Activated CD8-positive, alpha-beta memory T cell treated with anti-CD3 and anti-CD28 coated beads for 24 hours (primary cell): ENCODE results near the gene DNASE1L2.
"Not testable (repeated sequence)": the region's sequence is repeated elsewhere in the genome, so short reads cannot be mapped to it uniquely, and the experiment has no call there.

ENCODE experiments used
- DNase-seq: peaks from one replicate; pipeline ENCODE4 v3.0.0-alpha.2; 2020

DNASE1L2 gene

GRCh38 chr16:2236337-2237101, at the start of gene DNASE1L2:
DNASE1L2 (plus strand) TSS chr16:2236444; CDS start chr16:2236817, 373 bp downstream.
- peak; percentile 64 for DNase-seq

GRCh38 chr16:2186505-2186904, 49.7 kb upstream of the DNASE1L2 start:
- no peak for DNase-seq

- DNase-seq: no peak
Observed at GRCh38 chr16:2187212-2187611, 49.0 kb upstream of the DNASE1L2 start.

GRCh38 chr16:2188395-2188794, 47.8 kb upstream of the DNASE1L2 start:
- no peak for DNase-seq

- DNase-seq: no peak
Observed at GRCh38 chr16:2189252-2189893, 46.9 kb upstream of the DNASE1L2 start.

GRCh38 chr16:2190002-2190658, 46.1 kb upstream of the DNASE1L2 start:
- DNase-seq: no peak

GRCh38 chr16:2190659-2191445, 45.4 kb upstream of the DNASE1L2 start:
- DNase-seq: no peak

GRCh38 chr16:2191446-2191706, 44.9 kb upstream of the DNASE1L2 start:
- no peak for DNase-seq

GRCh38 chr16:2194166-2194834, 41.9 kb upstream of the DNASE1L2 start:
- no peak for DNase-seq

GRCh38 chr16:2194852-2195321, 41.4 kb upstream of the DNASE1L2 start:
- peak; percentile 71 for DNase-seq

GRCh38 chr16:2195322-2196161, 40.7 kb upstream of the DNASE1L2 start:
- DNase-seq: no peak

- DNase-seq: no peak
Observed at GRCh38 chr16:2196162-2196980, 39.9 kb upstream of the DNASE1L2 start, which contains the start of gene CASKIN1. CASKIN1 (minus strand) TSS chr16:2196605; CDS start chr16:2196432, 173 bp downstream.

- no peak for DNase-seq
Observed at GRCh38 chr16:2196981-2197511, 39.2 kb upstream of the DNASE1L2 start.

- DNase-seq: no peak
Observed at GRCh38 chr16:2197765-2198164, 38.5 kb upstream of the DNASE1L2 start.

- no peak for DNase-seq
Observed at GRCh38 chr16:2198283-2198682, 38.0 kb upstream of the DNASE1L2 start.

GRCh38 chr16:2199095-2199494, 37.1 kb upstream of the DNASE1L2 start:
- no peak for DNase-seq

- DNase-seq: no peak
Observed at GRCh38 chr16:2199621-2200139, 36.6 kb upstream of the DNASE1L2 start.

- no peak for DNase-seq
Observed at GRCh38 chr16:2200313-2200712, 35.9 kb upstream of the DNASE1L2 start.

- not testable (repeated sequence) for DNase-seq
Observed at GRCh38 chr16:2203119-2203688, 33.0 kb upstream of the DNASE1L2 start.
